Measurements from ENCODE around the gene VSTM1.

Gene VSTM1

DNA sequence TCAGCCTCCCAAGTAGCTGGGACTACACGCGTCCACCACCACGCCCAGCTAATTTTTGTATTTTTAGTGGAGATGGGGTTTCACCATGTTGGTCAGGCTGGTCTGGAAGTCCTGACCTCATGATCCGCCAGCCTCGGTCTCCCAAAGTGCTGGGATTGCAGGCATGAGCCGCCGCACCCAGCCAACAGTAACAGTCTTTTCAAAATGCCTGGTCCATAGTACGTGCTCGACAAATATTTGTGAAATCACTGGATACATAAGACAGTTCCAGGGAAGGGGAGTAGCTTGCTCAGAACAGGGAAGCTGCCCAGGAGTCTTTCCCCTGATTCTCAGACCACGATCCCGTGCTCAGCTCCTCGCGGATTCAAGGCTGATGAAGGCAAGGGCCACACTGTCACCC is 41.8 kb downstream of the VSTM1 start:
- Histone ChIP-seq H3K4me3 (ENCODE audit: low read depth in 1 of 2, low read length in 2 of 2) (no peak overlapping the region), H3K9ac (ENCODE audit: low read depth, low read length) (no peak overlapping the region), H2AFZ (ENCODE audit: low read depth, low read length) (no peak overlapping the region), H3K36me3 (ENCODE audit: insufficient read depth, low read length) (no peaks in the 10 kb centered on the region), H3K27ac (ENCODE audit: low read length) (no peak overlapping the region), H3K79me2 (ENCODE audit: insufficient read depth, low read length) (no peaks in the 10 kb centered on the region), H3K4me1 (ENCODE audit: insufficient read depth, low read length) (no peaks in the 10 kb centered on the region), H3K27me3 (ENCODE audit: insufficient read depth, low read length, poor library complexity) (no peaks in the 10 kb centered on the region), H3K4me2 (ENCODE audit: insufficient read depth, low read length) (no peak overlapping the region), H3K9me3 (ENCODE audit: insufficient read depth, low read length, severe bottlenecking) (no peaks in the 10 kb centered on the region), H4K20me1 (ENCODE audit: insufficient read depth, low read length) (no peaks in the 10 kb centered on the region)
- TF ChIP-seq, protein P1, sequence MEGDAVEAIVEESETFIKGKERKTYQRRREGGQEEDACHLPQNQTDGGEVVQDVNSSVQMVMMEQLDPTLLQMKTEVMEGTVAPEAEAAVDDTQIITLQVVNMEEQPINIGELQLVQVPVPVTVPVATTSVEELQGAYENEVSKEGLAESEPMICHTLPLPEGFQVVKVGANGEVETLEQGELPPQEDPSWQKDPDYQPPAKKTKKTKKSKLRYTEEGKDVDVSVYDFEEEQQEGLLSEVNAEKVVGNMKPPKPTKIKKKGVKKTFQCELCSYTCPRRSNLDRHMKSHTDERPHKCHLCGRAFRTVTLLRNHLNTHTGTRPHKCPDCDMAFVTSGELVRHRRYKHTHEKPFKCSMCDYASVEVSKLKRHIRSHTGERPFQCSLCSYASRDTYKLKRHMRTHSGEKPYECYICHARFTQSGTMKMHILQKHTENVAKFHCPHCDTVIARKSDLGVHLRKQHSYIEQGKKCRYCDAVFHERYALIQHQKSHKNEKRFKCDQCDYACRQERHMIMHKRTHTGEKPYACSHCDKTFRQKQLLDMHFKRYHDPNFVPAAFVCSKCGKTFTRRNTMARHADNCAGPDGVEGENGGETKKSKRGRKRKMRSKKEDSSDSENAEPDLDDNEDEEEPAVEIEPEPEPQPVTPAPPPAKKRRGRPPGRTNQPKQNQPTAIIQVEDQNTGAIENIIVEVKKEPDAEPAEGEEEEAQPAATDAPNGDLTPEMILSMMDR (IDR thresholded peaks at IDR 0.05; ENCODE audit: borderline replicate concordance, extremely low read depth, low read length, poor library complexity, severe bottlenecking), result no peak
- no peak for TF ChIP-seq EZH2 (IDR thresholded peaks at IDR 0.05; ENCODE audit: borderline replicate concordance, low read depth, low read length, severe bottlenecking)
- ATAC-seq (ENCODE audit: insufficient read depth, low read depth) (no peak), DNase-seq (no peak)

DNA sequence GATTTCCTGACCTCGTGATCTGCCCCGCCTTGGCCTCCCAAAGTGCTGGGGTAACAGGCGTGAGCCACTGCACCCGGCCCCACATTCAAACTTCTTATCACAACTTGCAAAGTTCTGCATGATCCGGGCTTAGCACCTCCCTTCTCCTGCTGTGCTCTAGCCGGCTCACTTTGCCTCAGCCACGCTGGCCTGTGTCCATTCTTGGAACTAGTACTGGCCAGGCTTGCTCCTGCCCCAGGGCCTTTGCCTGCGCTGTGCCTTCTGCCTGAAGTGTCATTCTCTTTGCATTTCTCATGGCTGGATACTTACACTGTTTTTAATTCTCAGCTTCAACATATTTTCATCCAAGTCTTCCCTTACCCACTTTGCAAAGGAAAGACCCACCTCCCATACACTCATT is 42.3 kb downstream of the VSTM1 start:
- Histone ChIP-seq H3K4me1 (ENCODE audit: insufficient read depth, low read length) (no peaks in the 10 kb centered on the region), H4K20me1 (ENCODE audit: insufficient read depth, low read length) (no peaks in the 10 kb centered on the region), H3K27ac (ENCODE audit: low read length) (no peak overlapping the region), H3K4me2 (ENCODE audit: insufficient read depth, low read length) (no peak overlapping the region), H3K9me3 (ENCODE audit: insufficient read depth, low read length, severe bottlenecking) (no peaks in the 10 kb centered on the region), H3K4me3 (ENCODE audit: low read depth in 1 of 2, low read length in 2 of 2) (no peak overlapping the region), H3K36me3 (ENCODE audit: insufficient read depth, low read length) (no peaks in the 10 kb centered on the region), H3K9ac (ENCODE audit: low read depth, low read length) (no peak overlapping the region), H2AFZ (ENCODE audit: low read depth, low read length) (no peak overlapping the region), H3K27me3 (ENCODE audit: insufficient read depth, low read length, poor library complexity) (no peaks in the 10 kb centered on the region), H3K79me2 (ENCODE audit: insufficient read depth, low read length) (no peaks in the 10 kb centered on the region)
- no peak for TF ChIP-seq EZH2 (IDR thresholded peaks at IDR 0.05; ENCODE audit: borderline replicate concordance, low read depth, low read length, severe bottlenecking)
- TF ChIP-seq, protein P1 (IDR thresholded peaks at IDR 0.05; ENCODE audit: borderline replicate concordance, extremely low read depth, low read length, poor library complexity, severe bottlenecking), result no peak
- ATAC-seq (ENCODE audit: insufficient read depth, low read depth), result no peak
- no peak for DNase-seq

DNA sequence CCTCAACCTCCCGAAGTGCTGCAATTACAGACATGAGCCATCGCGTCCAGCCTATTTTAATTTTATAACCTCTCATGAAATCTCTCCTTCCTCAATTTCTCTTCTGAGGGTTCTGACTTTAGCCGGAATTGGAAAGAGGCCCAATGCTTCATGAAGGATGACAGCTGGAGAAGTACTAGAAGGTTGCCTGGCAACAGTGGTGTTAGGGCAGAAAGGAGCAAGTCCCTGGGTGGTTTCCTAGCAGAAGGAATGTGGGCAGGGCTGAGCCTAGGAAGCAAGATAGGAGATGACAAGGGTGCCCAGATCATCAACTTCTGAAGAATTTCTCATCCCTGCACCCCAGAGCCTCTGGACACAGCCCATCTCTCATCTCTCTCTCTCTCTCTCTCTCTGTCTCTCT is 46.4 kb downstream of the VSTM1 start:
- Histone ChIP-seq H3K4me1 (ENCODE audit: insufficient read depth, low read length) (no peaks in the 10 kb centered on the region), H3K9ac (ENCODE audit: low read depth, low read length) (no peak overlapping the region), H3K27ac (ENCODE audit: low read length) (no peak overlapping the region), H3K36me3 (ENCODE audit: insufficient read depth, low read length) (no peaks in the 10 kb centered on the region), H3K4me2 (ENCODE audit: insufficient read depth, low read length) (no peak overlapping the region), H3K79me2 (ENCODE audit: insufficient read depth, low read length) (no peaks in the 10 kb centered on the region), H3K4me3 (ENCODE audit: low read depth in 1 of 2, low read length in 2 of 2) (no peak overlapping the region), H2AFZ (ENCODE audit: low read depth, low read length) (no peak overlapping the region), H3K27me3 (ENCODE audit: insufficient read depth, low read length, poor library complexity) (no peaks in the 10 kb centered on the region), H3K9me3 (ENCODE audit: insufficient read depth, low read length, severe bottlenecking) (no peaks in the 10 kb centered on the region), H4K20me1 (ENCODE audit: insufficient read depth, low read length) (no peaks in the 10 kb centered on the region)
- ATAC-seq (ENCODE audit: insufficient read depth, low read depth) (no peak), DNase-seq (no peak)
- TF ChIP-seq EZH2 (IDR thresholded peaks at IDR 0.05; ENCODE audit: borderline replicate concordance, low read depth, low read length, severe bottlenecking), result no peak
- TF ChIP-seq, protein P1 (IDR thresholded peaks at IDR 0.05; ENCODE audit: borderline replicate concordance, extremely low read depth, low read length, poor library complexity, severe bottlenecking), result no peak

Data from DND-41 (cell line).